ENCODE data around the gene GNG12. TPM values are rescaled to one million over a fixed set of nuclear protein-coding genes. Genes with fewer than 3 reads are reported as not detected.

The GNG12 gene
- total RNA-seq, 1 donor from 2014 or later: 0.05 TPM

DNA sequence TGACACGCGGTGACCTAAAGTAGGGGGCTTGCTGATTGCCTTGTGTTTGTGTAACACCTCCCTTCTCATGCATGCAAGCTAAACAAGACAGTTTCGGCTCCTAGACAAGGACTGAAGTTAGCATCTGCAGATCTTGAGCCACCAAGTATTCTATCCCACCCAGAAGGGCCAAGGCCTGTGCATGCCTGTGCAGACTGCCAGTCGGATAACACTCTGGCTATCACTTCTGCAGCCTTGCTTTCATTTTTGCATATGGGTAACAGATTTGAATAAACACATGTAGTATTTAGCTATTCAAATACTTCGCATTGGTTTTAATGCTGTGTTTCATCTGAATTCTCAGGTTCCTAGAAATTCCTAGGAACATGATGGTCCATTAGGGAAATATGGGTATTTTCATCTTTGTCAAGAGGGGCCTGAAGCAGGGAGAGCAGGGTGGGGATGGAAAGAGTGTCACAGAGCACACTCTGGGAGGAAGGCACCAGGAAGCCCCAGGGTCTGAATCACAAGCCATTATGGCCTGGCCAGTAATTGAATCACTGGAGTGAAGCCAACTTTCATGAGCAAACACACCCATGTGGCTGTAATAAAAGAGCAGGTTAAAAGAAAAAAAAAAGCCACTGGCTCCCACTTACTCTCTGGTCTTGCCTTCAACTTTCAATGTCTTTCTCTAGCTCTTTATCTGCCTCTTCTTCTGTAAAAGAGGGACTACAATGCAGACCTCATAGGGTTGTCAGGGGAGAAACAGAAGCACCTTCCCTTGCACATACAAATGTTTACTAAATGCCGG, 120.0 kb downstream of the GNG12 start:
- intact Hi-C loops (cut with micrococcal nuclease): no loop called here

DNA sequence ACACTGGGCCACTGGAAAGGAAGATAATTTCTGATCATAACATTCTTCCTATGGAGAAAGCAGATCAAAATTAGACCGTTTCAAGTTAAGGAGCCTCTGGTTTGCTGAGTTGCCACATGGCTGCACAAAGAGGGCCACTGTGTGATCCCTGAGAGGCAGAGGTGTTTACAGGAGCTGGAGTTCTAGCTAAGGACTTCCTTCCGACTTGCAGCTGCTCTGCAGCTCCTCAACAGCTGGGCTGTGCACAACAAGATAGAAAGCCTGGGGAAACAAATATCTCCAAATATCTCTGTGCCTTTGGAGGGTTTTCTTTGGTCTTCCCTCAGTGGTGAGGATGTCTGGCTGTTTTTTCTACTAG, 121.4 kb downstream of the GNG12 start:
- intact Hi-C loops (cut with micrococcal nuclease): no loop called here

DNA sequence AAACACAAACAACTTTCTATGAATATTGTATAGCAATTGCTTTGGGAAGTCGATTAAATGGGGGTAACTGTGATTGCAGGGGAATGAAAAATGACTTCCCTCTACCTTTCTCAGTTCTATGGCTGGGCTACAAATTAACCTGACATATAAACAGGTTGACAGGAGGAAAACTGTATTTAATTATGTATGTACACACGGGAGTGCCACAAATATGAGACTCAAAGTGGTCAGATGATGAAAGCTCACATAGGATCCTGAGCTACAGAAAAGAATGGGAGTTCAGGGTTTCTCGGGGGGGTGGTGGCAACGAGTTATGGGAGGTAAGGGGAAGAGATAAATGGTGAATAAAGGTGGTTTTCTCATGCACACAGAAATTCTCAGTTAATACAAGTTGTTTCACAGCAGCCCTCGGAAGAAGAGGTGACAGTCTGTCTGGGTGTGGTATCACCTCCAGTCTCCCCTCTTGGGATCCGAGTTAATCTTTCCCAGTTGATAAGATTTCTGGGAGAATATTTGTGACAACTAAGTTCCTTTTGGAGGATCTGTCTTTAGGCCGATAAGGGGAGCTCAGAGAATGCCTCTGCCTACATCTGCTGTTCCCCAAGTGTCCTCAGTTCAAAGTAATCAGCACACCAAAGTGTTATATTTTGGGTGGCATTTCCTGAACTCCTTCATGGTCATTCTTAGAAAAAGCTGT, 122.0 kb downstream of the GNG12 start:
- intact Hi-C loops (cut with micrococcal nuclease): no loop called here

DNA sequence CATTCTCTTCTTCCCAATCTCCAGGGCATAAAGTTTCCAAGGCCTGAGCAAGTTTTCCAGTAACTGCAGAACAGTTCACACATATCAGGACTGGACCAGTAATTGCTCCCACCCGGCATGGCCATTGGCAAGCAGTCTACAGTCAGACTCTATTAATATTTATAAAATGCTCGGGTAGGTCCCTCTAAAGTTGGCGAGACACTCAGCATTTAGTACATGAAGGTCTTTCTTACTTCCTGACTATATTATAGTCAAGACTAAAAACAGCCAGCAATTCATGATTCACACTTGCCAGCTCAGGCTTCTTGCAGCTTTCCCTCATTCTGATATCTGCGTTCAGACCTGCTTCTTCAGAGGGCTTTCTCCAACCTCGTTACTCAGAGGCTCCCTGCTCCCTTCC, 122.8 kb downstream of the GNG12 start:
- intact Hi-C loops (cut with micrococcal nuclease): no loop called here

DNA sequence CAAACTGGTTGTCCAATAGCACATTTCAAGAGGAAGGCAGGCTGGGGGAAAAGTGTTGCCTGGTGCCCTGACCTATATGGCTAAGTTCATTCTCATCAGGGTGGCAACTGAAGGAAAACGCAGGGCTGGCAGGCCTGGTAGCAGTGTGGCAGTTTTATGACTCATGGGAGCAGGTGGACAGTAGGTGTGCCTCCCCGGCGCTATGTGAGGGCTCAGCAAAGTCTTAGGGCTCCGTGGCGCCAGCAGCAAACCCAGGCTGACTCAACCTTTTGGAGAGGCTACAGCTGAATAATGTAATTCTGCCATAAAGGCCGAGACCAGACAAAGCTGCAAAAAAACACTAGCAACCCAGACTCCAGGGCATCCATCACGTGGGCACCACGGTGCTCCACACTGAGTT, 124.7 kb downstream of the GNG12 start:
- intact Hi-C loops (cut with micrococcal nuclease): no loop called here

DNA sequence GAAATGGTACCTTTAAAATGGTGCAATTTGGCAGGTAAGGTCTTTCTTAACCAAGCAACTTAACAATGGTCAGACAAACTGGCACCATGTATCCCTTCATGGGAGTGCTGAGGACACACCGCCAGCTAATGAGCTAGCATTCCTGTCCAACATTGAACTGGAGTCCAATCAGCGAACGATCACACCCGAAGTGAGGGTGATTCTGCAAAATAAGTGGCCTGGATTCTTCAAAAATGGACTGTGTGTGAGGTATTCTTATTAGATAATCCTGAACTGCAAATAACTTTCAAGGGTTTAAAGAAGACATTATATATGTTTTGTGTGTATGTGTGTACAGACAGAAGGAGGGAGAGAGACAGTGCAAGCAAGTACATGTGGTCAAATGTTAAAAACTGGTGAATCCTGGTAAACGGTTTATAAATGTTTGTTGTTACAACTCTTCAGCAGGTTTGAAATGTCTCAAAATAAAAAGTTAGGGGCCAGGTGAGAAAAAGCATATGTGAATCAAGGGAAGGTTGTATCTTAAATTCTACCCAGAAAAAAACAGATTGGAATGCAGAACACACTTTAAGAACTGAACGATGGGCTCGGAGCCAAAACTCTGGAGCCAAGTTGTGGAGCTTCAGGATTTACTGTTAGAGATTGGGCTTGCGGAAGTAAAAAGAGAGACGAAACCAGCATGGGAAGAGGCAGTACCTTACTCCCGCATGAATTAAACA, 127.4 kb downstream of the GNG12 start:
- intact Hi-C loops (cut with micrococcal nuclease): no loop called here

DNA sequence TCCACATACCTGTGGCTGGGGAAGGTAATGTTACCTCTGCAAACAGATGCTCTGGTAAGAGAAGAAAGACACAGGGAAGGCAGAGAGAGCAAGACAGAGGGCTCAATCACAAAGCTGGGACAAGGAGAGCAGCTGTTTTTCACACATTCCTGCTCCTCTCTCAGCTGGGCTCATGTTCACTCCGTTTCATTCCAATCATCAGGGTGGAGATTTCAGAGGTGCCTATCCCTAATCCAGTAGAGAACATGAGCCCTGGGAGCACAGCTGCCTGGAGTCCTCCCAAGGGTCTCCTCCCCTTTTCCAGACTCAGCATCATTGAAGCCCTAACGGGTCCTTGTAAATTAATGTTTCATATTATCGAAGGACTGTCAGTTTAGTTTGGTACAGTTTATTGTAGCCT, 128.9 kb downstream of the GNG12 start:
- intact Hi-C loops (cut with micrococcal nuclease): no loop called here

DNA sequence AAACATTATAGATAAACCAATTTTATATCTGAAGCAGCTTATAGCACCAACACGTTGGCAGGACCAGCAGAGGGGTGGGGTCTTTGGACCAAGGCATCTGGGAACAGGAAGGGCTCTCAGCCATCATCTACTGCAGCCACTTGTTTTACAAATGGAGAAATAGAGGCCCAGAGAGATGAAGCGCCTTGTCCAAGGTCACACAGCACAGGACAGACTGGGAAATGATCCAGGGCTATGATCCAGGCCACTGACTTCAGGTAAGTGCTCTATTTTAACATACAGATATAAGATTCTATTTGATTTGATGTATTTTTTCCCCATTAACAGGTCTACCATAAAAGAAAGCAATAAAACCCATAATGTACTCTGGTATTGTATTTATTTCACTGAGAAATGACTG, 131.4 kb downstream of the GNG12 start:
- intact Hi-C loops (cut with micrococcal nuclease): no loop called here

DNA sequence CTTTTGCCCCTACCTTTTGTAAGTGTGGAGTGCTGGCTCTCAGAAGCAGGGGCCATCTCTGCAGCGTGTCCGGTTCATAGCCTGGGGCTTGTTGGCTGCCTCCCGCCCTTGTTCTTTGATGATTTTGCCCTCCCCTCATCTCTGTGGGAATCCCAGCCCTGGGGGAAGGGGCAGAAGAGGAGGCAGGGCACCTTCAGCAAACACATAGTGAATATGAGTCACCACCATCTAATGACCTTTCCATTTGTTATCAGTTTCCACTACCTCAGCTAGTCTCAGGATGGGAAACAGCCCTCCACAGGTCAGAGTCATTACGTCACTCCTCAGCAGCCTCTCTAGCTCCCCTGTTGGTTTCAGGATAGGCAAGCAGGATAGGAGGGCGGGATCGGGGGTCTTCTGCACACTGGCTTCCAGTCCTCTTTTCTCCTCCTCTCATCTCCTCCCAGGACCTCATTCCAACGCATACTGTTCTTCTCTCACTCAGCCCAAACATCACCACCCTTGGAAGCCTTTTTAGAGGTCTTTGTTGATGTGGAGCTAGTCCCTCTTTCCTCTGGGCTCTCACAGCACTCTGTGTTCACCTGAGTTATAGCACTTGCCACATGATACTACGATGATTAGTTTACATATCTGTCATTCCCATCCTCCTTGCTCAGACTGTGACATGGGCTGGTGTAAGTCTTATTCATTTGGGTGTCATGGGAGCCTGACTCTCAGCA, 132.4 kb downstream of the GNG12 start:
- intact Hi-C loops (cut with micrococcal nuclease): no loop called here

DNA sequence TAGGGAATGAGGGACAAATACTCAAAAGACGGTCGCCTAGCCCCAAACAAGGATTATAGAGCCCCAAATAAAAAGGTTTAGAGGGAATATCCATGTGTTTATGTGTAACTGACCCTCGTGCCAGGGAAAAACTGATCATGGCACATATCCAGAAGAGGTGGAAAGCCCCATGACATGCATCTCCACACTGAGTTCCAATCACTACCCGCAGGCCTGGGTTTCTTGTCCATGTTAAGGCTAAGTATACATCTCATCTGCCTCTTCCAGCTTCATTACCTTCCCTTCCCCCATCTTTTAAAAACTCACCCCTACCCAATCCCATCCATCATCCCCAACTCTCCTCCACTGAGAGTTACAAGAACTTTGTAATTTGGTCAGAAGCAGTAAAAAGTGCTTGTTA, 133.0 kb downstream of the GNG12 start:
- intact Hi-C loops (cut with micrococcal nuclease): no loop called here

DNA sequence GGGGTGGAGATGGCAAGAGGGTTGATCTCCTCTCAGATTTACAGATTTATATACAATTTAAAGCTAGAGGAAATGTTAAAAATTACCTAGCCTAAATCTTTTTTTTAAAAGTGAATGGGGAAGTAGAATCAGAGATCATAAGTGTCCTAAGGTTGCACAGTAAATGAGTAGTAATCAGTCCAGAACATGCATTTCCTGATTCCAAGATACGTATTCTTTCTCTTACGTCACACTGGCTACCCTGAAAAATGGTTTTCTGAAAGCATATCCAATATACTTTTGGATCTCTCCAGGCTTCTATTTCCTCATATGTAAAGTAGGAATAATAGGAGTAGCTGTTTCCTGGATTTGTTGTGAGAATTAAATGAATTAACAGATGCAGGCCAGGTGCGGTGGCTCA, 136.6 kb downstream of the GNG12 start:
- intact Hi-C loops (cut with micrococcal nuclease): no loop called here

DNA sequence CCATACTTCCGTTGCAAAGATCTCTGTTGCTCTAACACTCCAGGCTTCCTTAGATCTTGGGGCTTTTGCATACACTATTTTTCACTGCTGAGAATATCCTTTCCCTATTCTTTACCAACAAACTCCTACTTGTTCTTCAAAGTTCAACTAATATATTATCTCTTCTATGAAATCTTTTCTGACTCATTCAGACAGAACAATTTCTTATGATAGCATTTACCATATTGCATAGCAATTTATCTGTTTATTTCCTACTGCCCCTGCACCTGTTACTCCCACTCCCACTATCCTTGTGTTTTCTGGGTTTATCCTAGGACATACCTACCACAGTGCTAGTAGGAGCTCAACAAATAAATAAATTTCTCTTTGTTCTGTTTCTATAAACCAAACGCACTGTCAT, 137.3 kb downstream of the GNG12 start:
- intact Hi-C loops (cut with micrococcal nuclease): no loop called here

DNA sequence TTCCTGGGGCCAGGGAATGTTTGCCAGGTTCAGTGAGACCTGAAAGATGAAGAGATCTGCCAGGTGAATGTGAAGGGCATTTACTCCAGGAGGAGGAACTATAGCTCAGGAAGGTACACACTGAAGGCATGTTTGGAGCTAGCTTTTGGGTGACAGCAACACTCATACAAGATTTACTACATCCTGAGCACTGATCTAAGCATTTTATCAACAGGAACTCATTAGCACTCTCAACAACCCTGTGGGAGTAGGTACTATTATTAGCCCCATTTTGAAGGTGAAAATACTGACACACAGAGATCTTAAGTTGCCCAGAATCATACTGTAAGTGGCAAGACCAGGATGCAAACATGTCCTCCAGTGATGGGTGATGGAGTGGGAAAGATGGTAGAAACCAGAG, 141.6 kb downstream of the GNG12 start:
- intact Hi-C loops (cut with micrococcal nuclease): no loop called here

DNA sequence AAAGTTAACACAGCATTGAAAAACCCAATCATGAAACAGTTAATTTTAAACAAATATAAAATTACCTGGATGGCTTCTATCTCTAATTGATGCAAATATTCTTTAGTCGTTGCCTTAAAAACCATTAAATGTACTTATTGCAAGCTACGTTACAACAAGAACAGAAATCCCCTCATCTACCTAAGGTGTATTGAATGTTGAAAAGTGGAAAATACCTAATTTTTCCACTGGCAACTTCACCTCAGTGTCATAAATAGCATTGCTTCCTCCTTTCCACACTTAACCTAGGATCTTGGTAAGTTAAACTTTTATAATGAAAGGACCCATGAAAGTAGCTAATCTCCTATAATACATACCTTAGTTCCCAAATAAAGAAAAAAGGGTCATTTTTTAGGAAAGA, 142.9 kb downstream of the GNG12 start:
- intact Hi-C loops (cut with micrococcal nuclease): no loop called here

DNA sequence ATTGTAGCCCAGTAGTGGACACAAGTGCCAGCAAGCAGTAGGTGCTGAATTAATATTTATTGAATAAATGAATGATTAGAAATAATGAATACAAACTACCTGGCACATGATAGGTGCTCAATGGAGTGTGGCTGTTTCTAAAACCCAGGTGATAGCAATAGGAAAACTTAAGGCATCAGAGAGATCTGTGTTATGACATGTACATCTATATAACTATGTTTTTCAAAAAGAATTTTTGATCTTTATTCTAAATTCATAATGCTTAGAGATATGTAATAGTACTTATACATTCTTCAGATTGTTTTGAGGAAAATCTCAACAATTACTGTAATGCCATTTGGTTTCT, 143.3 kb downstream of the GNG12 start:
- intact Hi-C loops (cut with micrococcal nuclease): no loop called here

DNA sequence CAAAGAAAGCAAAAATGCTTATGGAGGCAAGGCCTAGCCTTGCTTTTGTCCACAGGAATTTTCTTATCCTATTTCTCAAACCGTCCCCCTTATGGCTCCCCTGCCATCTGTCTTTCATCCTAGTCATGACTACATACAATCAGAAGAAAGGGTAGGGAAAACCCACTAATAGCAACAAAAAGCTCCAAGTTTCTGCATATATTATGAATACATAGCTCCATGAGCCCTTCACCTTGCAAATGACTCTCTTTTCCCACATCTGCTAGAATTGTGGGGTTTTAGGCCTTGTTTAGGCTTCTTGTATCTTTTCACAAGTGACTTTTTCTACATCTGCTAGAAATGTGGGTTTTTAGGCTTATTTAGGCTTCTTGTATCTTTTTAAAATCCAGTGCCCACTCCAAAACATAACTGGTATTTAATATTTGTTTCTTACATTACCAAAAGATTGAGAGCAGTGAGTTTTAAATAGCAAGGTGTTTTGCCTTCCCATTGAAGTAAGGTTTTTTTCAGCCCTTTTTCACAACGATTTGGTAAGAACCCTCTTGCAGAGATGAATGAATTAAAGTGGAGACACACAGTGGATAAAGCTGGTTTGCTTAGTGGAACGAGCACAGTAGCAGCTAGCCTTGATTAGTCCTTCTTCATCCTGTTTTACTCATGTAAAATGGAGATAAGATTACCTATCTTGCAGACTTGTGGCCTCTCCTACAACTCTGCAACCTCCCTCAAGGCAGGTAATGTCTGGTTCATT, 143.8 kb downstream of the GNG12 start:
- intact Hi-C loops (cut with micrococcal nuclease): loop anchor here (5.0 to 10.0 kb wide), 3 partner anchors 127 to 355 kb away; no protein-coding TSS in a partner anchor

DNA sequence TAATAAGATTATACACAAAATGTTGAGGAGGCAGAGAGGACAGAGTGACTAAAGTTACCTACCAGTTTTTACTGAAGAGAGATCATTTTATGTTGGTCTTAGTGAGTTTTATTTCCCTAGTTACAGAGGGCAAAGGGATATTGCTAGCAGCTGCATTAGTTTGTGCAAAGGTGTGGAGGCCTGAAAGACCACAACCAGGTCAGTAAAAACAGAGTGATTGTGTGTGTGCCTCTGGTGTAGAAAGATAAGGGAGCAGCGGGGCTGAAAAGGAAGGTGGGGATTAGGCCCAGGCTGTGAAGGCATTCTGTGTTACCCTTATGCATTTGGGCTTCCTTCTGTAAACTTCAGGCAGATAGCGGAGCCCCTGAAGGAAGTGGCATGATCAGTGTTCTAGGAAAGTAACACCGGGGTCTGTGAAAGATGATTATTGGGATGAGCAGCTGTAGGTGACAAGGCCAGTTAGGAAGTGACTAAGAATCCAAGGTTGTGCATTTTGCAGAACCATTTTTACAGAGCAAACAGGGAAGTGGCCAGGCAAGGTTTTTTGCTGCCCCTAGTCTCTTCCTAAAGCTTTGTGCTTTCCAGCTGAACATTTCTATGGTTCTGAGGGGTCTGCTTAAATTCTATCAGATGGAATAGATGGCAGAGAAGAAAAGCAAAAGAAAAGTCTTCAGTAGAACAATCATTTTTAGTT, 144.6 kb downstream of the GNG12 start:
- intact Hi-C loops (cut with micrococcal nuclease): loop anchor here (5.0 to 10.0 kb wide), 3 partner anchors 126 to 354 kb away; no protein-coding TSS in a partner anchor

DNA sequence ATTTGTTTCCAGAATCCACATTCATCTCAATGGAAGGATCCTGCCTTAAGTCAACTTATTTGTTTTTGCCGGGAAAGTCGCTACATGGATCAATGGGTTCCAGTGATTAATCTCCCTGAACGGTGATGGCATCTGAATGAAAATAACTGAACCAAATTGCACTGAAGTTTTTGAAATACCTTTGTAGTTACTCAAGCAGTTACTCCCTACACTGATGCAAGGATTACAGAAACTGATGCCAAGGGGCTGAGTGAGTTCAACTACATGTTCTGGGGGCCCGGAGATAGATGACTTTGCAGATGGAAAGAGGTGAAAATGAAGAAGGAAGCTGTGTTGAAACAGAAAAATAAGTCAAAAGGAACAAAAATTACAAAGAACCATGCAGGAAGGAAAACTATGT, 145.6 kb downstream of the GNG12 start:
- intact Hi-C loops (cut with micrococcal nuclease): loop anchor here (2.0 to 10.0 kb wide), 5 partner anchors 125 to 635 kb away; no protein-coding TSS in a partner anchor

DNA sequence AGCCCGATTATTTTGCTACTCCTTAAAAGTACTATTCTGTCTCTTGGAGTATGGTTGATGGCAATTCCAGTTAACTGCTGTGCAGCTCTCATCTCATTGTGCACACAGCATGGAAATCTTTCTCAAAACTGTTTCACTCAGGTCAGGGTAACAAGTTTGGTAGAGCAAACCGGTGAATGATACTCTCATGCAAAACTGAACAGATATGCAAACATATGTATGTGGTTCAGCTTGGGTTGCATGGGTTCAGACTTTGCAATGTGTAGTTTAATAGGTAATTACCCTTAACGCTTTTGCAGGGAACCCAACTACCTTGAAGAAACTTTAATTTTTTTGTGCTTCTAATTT, 146.1 kb downstream of the GNG12 start:
- intact Hi-C loops (cut with micrococcal nuclease): loop anchor here (2.0 to 10.0 kb wide), 5 partner anchors 125 to 634 kb away; no protein-coding TSS in a partner anchor

All from T-helper 2 cell treated with Interferon-gamma antibody and Interleukin-4, amounts not matched to agents 100 ng/mL and 5 ng/mL, for 36 hours (primary cell).